Activated T-cell treated with anti-CD3 and anti-CD28 coated beads for 24 hours (primary cell): Measurements from ENCODE around the gene TRIOBP.

Experiments used
- DNase-seq: peaks from one replicate; pipeline ENCODE4 v3.0.0-alpha.2; 2020; ENCODE audit warnings: low read depth

TRIOBP gene

GRCh38 chr22:37824674-37825641 lies 128.1 kb downstream of the TRIOBP start:
- DNase-seq = no peak
